Psoas muscle (tissue), 8 donors: ENCODE measurements around the gene C1QL3. TPM values are rescaled to one million over a fixed set of nuclear protein-coding genes. Genes with fewer than 3 reads are reported as not detected.

Experiments
- ATAC-seq, 4 donors: fragments of 200-7000 bp; cut with Tn5 transposase; one replicate each; pipeline ENCODE4 v1.9.1; 2020; ENCODE audit warnings: moderate library complexity in 3 of 4, mild to moderate bottlenecking in 2 of 4
- DNase-seq, 2 donors: peaks; one replicate each; pipeline ENCODE4 v3.0.0-alpha.2; 2020
- H3K27ac ChIP-seq: fragments of 200-600 bp; one replicate; pipeline ENCODE4 v1.8.0; 2022
- H3K27me3 ChIP-seq, 3 donors: fragments of 200-600 bp in 1 of 3; one replicate each; pipeline versions ENCODE4 v1.6.1 to v1.8.0; 2013 to 2022; ENCODE audit warnings: low read length in 2 of 3, mild to moderate bottlenecking in 2 of 3, moderate library complexity in 1 of 3; ENCODE audit not compliant: insufficient read depth in 3 of 3
- H3K36me3 ChIP-seq, 2 donors: fragments of 200-600 bp in 1 of 2; one replicate each; pipeline versions ENCODE4 v1.6.1 to v1.8.0; 2013 to 2022; ENCODE audit warnings: low read depth in 1 of 2, mild to moderate bottlenecking in 1 of 2, moderate library complexity in 1 of 2; ENCODE audit not compliant: insufficient read depth in 1 of 2
- H3K4me1 ChIP-seq: fragments of 200-600 bp; one replicate; pipeline ENCODE4 v1.8.0; 2022
- H3K4me3 ChIP-seq: fragments of 200-600 bp; one replicate; pipeline ENCODE4 v1.8.0; 2022; ENCODE audit warnings: mild to moderate bottlenecking
- H3K9me3 ChIP-seq: fragments of 200-600 bp; one replicate; pipeline ENCODE4 v1.8.0; 2022
- CTCF ChIP-seq: fragments of 200-600 bp; IDR thresholded peaks from one replicate; pipeline ENCODE4 v1.8.0; 2022; ENCODE audit warnings: antibody characterized with exemption
- WGBS, 3 donors: extraction: QIAGEN DNeasy Blood & Tissue Kit; methylation state at CpG; one replicate each; pipeline versions ENCODE4 v1.1.6 to v1.1.7; 2013; 5-methylcytosine and 5-hydroxymethylcytosine counted together
- intact Hi-C, 2 donors: fragments of 100-400 bp; cut with DNase I; formaldehyde crosslinking; loops; one replicate each; pipeline versions ENCODE4 v1.11.0 to v1.14.2; 2022
- long read RNA-seq, 2 donors: library from polyadenylated mRNA; unstranded; transcript quantifications; one replicate each; pipeline ENCODE4 v2.0.0, GENCODE V29; 2021
- polyA plus RNA-seq, 3 donors: library from polyadenylated mRNA; stranded (reverse); fragments of 200-250 nt; gene quantifications; one replicate each; pipeline ENCODE4 v1.2.3, GENCODE V29; 2013
- total RNA-seq, 4 donors: library from RNA; stranded (reverse); fragmentation: NEBNext Ultra II Directional in 2 of 4; extraction: Animal tissue kit (Norgen Biotek cat#: 25700) in 2 of 4; gene quantifications; one replicate each; pipeline versions ENCODE4 v1.2.1 to v1.2.4, GENCODE V29; 2021 to 2023
- donor health status: healthy with polysubstance abuse.
- donor health status: DM: no; HTN: no; CAD: no; lungs with moderate emphysema.
- donor health status: Bipolar disorder and iron deficiency.
- donor health status: healthy.
- donor health status: DM: yes; HTN: yes; CAD: no.
- donor health status: DM: no; HTN: no; CAD: no.
- donor health status: DM: no; HTN: no; CAD: no.
- donor health status: DM: yes; HTN: yes; CAD: no.

Gene C1QL3
- total RNA-seq (under 1 TPM in 1 of 4 donors, not detected in 3; 0.08 TPM), polyA plus RNA-seq (under 1 TPM in 1 of 3 donors, not detected in 2; 0.04 TPM)
- long read RNA-seq, donor 1 = 0 reads
- long read RNA-seq, donor 2 = 0 reads

GRCh38 chr10:16521311-16522016 is at the start of gene C1QL3:
TSS of gene C1QL3 (minus strand) at chr10:16521879. CDS start at chr10:16521065, 814 bp downstream.
- Histone ChIP-seq H3K27me3 (peaks cover 0 to 29% (median 13%) of the 10 kb centered on the region in 3 donors), H3K4me1 (peaks cover 2% of the 10 kb centered on the region), H3K4me3 (peak within 1 kb of the TSS; percentile 63), H3K27ac (no peak within 1 kb of the TSS), H3K36me3 (no peaks in the 10 kb centered on the region), H3K9me3 (no peaks in the 10 kb centered on the region)
- DNase-seq = no peak
- peak in 2 of 4 donors; percentile 33 to 35 for ATAC-seq
- 2% methylated on average over 45 to 68 of the region's 68 CpGs for WGBS, 3 donors
- intact Hi-C loops = no loop called here
- no peak for TF ChIP-seq CTCF

GRCh38 chr10:16570731-16571130 is 49.1 kb upstream of the C1QL3 start:
- DNase-seq = no peak
- intact Hi-C loops = no loop called here
- no peak for ATAC-seq
- no peak for TF ChIP-seq CTCF
- Histone ChIP-seq H3K27ac (no peak overlapping the region), H3K27me3 (peaks cover 0 to 9% (median 0%) of the 10 kb centered on the region in 3 donors), H3K9me3 (no peaks in the 10 kb centered on the region), H3K36me3 (no peaks in the 10 kb centered on the region), H3K4me3 (no peak overlapping the region), H3K4me1 (no peaks in the 10 kb centered on the region)
- 63 to 70% (median 67%) methylated on average over 4 of the region's 4 CpGs for WGBS, 3 donors

GRCh38 chr10:16566202-16566805 is 44.6 kb upstream of the C1QL3 start:
- DNase-seq = no peak
- H3K9me3 ChIP-seq = no peaks in the 10 kb centered on the region

GRCh38 chr10:16565604-16566003 is 43.9 kb upstream of the C1QL3 start:
- H3K4me3 ChIP-seq = no peak overlapping the region
- 11 to 24% (median 15%) methylated on average over 3 of the region's 3 CpGs for WGBS, 3 donors
- ATAC-seq (no peak), DNase-seq (no peak)
- no peaks in the 10 kb centered on the region for H3K4me1 ChIP-seq
- intact Hi-C loops = no loop called here
- no peaks in the 10 kb centered on the region for H3K36me3 ChIP-seq
- TF ChIP-seq CTCF = no peak
- peaks cover 0 to 9% (median 0%) of the 10 kb centered on the region in 3 donors for H3K27me3 ChIP-seq
- H3K27ac ChIP-seq = no peak overlapping the region
- no peaks in the 10 kb centered on the region for H3K9me3 ChIP-seq

More at GRCh38 chr10:16566202-16566805, 44.6 kb upstream of the C1QL3 start:
- Histone ChIP-seq H3K4me1 (no peaks in the 10 kb centered on the region), H3K36me3 (no peaks in the 10 kb centered on the region), H3K4me3 (no peak overlapping the region), H3K27me3 (peaks cover 0 to 9% (median 0%) of the 10 kb centered on the region in 3 donors), H3K27ac (no peak overlapping the region)
- no peak for TF ChIP-seq CTCF
- ATAC-seq = no peak
- WGBS, 3 donors = 60 to 69% (median 61%) methylated on average over 7 of the region's 7 CpGs
- intact Hi-C loops = no loop called here
